Measurements from ENCODE around the gene ABCG1.

The ABCG1 gene

DNA sequence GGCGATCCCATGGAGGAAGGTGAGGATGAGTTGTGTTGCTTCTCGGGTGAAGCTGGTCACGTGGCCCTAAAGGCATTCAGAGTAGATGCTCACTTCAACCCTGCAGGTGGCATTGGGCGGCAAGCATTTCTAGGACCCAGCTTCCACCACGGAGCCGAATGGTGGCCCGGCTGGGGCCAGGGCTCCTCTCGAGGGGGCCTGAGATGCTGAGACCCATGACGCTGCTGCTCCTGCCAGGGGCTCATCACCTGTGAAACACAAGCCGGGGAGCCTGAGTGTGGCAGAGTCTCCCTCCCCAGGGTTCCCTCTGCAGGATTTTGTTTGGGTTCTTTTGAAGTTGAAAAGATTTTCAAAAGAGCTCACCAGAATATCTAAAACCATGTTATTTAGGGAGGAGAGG lies 41.2 kb downstream of the ABCG1 start:
- H3K27ac ChIP-seq: no peak overlapping the region
- H3K4me3 ChIP-seq: no peak overlapping the region

GRCh38 chr21:42261829-42262200 lies 42.9 kb downstream of the ABCG1 start:
- Histone ChIP-seq H3K4me3 (no peak overlapping the region), H3K27ac (no peak overlapping the region)

- Histone ChIP-seq H3K4me3 (no peak overlapping the region), H3K27ac (peak overlapping the region in 15 of 21 experiments; percentile 1 to 78 (median 29))
Observed at GRCh38 chr21:42262831-42263231, 43.9 kb downstream of the ABCG1 start.

DNA sequence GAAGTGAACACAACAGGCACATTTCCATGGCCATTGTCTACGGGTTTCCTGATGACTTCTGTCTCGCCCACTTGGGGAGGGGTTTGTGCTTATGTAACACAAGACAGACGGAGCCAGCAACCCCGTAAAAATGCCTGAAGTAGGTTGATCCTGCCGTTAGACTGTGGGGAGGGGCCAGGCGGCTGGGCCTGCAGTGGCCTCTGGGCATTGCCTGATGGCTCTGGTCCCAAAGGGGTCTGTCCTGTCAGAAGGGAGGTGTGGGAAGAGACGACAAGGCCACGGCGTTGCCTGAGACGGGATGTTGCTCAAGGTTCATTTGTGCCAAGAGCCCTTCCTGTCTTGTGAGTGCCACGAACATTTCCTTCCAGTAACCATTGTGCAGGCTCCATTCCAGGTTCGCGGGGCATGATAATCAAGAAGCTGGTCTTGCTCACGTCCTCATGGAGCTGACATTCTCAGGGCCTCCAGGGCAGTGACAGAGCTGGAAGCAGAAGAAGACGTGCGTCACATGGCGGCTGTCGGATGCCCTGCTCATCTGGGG lies 44.7 kb downstream of the ABCG1 start:
- Histone ChIP-seq H3K4me3 (no peak overlapping the region), H3K27ac (peak overlapping the region in 15 of 21 experiments; percentile 1 to 78 (median 29))

DNA sequence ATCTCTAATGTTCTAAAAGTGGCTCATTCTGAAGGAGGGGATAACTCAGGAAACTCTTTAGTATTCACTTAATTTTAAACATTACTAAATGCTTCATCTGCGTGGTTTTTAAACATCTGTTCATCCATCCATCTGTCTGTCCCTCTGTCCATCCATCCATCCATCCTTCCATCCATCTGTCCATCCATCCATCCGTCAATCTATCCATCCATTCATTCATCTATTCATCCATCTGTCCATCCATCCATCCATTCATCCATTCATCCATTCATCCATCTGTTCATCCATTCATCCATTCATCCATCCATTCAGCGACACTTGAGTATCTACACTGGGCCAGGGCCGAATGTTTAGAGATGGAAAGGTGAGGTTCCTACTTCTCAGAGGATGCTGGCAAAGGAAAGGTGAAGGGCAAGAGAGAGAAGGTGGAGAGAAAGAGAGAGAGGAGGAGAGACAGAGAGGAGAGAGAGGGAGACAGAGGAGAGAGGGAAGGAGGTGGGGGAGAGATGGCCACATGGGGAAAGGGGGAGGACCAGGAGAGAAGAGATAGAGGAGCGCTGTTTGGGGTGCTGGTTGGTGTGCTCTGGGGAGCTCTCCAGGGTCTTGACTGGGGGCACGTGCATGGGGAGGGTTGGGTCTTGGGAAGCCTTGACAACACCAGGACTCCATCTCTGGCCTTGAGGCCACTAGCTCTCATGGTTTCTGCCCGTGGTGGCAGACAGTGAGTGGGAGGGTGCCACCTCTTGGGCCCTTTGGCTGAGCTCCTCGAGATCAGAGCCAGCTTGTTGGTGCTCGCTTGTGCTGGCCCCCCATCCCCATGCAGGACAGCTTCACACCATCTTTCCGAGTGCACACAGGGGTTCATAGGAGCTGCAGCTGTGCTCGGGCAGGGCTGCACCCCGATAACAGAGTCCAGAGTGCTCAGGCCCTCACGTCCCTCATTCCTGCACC lies 45.6 kb downstream of the ABCG1 start:
- no peak overlapping the region for H3K4me3 ChIP-seq
- peak overlapping the region in 4 of 21 experiments; percentile 14 to 77 (median 59) for H3K27ac ChIP-seq

GRCh38 chr21:42265231-42265812 lies 46.4 kb downstream of the ABCG1 start:
- Histone ChIP-seq H3K27ac (no peak overlapping the region), H3K4me3 (no peak overlapping the region)

GRCh38 chr21:42266971-42267556 lies 48.1 kb downstream of the ABCG1 start:
- Histone ChIP-seq H3K27ac (no peak overlapping the region), H3K4me3 (no peak overlapping the region)

DNA sequence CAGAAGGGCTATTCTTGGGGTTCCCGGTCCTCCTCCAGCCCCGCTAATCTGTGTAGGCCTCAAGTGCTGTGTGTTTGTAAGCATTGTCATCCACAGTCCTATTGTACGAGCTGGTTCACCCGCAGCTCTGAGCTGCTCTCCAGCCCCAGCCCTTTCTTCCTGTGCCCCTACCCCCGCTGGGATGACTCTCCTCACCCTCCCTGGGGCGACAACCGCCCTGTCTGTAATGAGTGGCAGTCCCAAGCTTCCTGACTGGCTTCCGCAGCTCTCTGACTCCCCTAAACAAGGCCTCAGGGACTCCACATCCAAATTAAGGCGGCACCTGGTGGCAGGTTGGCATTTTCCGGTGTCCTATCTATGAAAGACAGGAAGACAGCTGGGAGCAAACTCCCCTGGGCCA lies 50.4 kb downstream of the ABCG1 start:
- Histone ChIP-seq H3K4me3 (no peak overlapping the region), H3K27ac (peak overlapping the region in 1 of 21 experiments; percentile 57)

DNA sequence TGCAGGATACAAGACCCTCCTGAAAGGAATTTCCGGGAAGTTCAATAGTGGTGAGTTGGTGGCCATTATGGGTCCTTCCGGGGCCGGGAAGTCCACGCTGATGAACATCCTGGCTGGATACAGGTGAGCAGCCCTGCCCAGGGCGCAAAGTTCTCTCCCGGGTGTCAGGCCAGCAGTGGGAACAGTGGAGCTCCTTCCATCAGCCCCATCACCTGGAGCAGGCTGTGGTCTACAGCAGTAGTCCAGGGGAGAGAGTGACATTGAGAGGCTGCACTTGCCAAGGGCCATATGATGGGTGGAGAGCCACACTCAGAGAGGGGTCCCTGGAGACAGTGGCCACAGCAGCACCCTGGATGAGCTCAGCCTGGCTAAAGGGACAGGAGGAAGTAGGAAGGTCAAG lies 52.1 kb downstream of the ABCG1 start:
- Histone ChIP-seq H3K4me3 (no peak overlapping the region), H3K27ac (no peak overlapping the region)

DNA sequence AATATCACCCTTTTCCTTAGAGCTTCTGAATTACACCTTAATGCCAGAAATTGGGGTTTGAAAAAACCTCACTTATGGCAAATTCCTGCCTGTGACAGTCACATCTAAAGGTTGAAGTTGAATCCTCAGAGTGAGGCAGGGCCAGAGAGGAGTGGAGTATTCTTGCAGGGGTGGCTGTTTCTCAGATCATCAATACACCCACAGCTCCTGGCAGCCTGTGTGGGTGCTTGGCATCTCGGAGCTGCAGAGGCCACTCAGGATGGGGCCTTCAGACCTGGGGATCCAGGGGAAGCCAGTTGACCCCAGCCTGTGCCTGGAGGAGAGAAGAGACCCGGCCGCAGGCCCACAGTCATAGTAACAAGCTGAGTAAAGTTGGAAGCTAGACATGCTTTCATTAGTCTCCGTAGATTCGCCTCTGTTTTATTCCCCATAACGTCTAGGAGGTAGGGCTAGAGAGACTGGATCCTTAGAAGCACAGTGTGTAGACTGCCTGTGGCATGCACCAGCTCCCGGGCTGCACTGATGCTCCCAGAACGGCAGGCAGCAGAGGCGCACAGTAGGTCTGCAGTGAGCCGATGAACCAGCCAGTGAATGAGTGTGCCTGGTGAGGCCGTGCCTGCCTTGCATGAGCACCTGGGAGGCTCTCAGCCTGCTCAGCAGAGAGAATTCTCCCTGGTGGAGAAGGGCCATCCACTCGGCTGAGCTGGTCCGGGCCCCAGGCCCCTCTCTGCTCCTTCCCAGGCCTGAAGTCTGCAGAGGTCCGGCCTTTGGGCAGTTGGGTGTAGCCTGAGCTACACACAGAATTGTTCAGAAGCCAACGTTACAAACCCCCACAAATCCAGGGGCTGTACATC lies 53.4 kb downstream of the ABCG1 start:
- H3K27ac ChIP-seq: no peak overlapping the region

GRCh38 chr21:42272984-42273600 lies 54.2 kb downstream of the ABCG1 start:
- Histone ChIP-seq H3K4me3 (no peak overlapping the region), H3K27ac (no peak overlapping the region)

More for the DNA sequence above, 53.4 kb downstream of the ABCG1 start:
- no peak overlapping the region for H3K4me3 ChIP-seq

DNA sequence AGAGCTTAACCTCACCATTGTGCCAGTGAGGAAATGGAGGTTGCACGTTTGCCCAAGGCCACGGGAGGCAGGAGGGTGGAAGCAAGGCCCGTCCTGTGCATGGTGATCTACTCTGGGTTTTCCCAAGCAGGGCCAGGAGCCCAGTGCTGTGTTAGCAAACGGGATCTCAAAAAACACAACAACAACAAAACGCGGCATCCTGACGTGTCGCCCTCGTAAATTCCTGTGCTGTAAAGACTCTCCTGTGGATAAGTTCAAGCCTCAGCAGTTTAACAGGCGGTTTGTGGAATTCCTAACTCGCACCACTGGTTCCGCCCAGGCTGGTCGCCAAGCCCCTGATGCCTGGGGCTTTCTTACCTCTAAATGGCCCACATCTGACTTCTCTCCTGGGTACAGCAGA lies 57.1 kb downstream of the ABCG1 start:
- no peak overlapping the region for H3K27ac ChIP-seq

DNA sequence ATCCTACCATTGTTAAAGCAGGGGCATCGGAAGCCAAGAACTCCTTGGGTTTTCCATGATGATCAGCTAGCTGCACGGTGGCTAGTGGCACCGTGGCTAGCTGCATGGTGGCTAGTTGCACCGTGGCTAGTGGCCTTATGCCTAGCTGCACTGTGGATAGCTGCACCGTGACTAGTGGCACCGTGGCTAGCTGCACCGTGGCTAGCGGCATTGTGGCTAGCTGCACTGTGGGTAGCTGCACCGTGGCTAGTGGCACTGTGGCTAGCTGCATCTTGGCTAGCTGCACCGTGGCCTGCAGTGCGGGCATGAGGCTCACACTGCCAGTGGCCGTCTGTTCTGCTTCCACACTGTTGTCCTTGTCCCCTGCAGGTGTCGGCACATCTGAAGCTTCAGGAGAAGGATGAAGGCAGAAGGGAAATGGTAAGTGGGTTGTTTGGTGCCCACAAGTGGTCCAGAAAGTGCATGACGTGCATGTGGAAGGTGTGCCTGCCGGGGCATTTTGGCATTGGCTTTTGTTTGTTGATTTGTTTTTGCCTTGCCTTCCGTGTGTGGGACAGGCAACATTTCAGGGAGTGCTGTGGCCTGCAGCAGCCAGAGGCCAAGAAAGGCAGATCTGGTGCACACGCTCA lies 57.7 kb downstream of the ABCG1 start:
- Histone ChIP-seq H3K4me3 (no peak overlapping the region), H3K27ac (no peak overlapping the region)

More for the DNA sequence above, 57.1 kb downstream of the ABCG1 start:
- H3K4me3 ChIP-seq: no peak overlapping the region

GRCh38 chr21:42277593-42277992 lies 58.7 kb downstream of the ABCG1 start:
- no peak overlapping the region for H3K4me3 ChIP-seq
- H3K27ac ChIP-seq: no peak overlapping the region

GRCh38 chr21:42278451-42279149 lies 59.7 kb downstream of the ABCG1 start:
- H3K4me3 ChIP-seq: no peak overlapping the region
- H3K27ac ChIP-seq: no peak overlapping the region

DNA sequence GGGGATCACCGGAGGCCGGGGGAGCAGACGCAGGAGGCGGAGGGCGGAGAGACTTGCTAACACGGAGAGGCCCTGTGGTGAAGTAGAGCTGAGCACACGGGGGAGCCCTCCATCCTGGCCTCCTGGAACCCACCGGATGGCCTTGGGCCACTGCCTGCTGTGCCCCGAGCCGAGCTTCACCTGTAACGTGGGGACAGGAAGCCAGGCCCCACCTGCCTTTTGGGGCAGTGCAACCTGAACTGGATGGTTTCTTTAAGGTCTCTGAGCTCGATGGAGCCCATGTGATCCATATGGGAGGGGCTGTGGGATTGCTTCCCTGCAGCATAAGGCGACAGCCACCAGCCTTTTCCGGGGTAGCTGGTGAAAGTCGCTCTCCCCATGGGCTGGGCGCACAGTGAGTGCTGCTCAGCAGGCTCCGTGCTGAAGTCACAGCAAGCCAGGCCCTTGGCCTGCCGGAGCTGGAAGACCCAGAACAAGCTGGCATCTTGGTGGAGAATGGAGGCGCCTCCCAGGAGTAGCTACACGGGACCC lies 60.5 kb downstream of the ABCG1 start:
- Histone ChIP-seq H3K27ac (no peak overlapping the region), H3K4me3 (no peak overlapping the region)

DNA sequence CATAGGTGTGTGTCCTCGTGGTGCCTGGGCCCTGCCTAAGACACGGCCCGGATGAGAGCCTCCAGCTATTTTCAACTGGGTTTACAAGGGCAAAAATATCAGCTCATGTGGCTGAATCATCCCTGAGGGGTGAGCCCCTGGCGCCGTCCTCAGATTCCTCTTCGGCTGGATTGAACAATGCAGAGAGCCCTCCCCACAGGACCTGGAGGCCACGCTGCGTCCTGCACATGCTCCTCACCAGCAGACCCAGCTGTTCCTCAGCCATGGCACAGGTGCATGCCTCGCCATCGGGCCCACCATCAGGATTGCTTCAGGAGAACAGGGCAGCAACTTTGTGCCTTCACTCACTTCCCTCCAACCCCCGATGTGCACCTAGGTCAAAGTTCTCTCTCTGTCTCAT lies 60.9 kb downstream of the ABCG1 start:
- H3K4me3 ChIP-seq: no peak overlapping the region

More for the DNA sequence above, 60.9 kb downstream of the ABCG1 start:
- no peak overlapping the region for H3K27ac ChIP-seq
